ENCODE measurements around the gene F8A1.
"Not testable (repeated sequence)": the region's sequence is repeated elsewhere in the genome, so short reads cannot be mapped to it uniquely, and the experiment has no call there.

F8A1 gene

GRCh38 chrX:154886069-154886788, at the start of gene F8A1:
TSS of gene F8A1 (plus strand) at chrX:154886355. CDS start at chrX:154886375, 20 bp downstream.
- not testable (repeated sequence) for DNase-seq

GRCh38 chrX:154840856-154841255, 45.3 kb upstream of the F8A1 start:
- peak; percentile 60 for DNase-seq

GRCh38 chrX:154850957-154851611, 35.1 kb upstream of the F8A1 start:
- no peak for DNase-seq

DNA sequence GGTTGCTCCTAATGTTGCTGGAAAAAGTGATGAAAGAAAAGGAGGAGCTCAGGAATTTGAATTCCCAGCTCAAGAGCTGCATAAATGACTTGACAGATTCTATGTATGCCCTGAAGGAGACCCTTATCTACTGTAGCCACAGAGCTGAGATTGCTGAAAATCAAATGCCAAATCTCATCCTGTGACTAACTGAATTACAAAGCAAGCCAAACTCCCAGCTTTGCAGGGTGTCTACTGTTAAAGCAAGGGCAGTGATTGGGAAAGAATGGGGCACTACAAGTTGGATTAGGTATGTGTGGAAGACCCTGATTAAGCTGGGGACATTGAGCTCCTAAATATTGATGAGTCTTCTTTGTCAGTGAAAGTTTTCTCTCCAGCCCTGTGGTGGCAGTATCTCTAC, 30.9 kb upstream of the F8A1 start:
- no peak for DNase-seq

- DNase-seq: not testable (repeated sequence)
Measured at GRCh38 chrX:154868522-154868921, 17.6 kb upstream of the F8A1 start.

DNA sequence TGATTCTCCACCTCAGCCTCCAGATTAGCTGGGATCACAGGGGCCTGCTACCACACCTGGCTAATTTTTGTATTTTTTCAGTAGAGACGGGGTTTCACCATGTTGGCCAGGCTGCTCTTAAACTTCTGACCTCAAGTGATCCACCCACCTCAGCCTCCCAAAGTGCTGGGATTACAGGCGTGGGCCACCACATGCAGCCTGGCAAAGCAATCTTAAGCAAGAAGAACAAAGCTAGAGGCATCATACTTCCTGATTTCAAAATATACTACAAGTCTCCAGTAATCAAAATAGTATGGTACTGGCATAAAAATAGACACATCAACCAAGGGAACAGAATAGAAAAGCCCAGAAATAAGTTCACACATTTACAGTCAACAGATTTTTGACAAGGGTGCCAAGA, 12.8 kb upstream of the F8A1 start:
- no peak for DNase-seq

DNA sequence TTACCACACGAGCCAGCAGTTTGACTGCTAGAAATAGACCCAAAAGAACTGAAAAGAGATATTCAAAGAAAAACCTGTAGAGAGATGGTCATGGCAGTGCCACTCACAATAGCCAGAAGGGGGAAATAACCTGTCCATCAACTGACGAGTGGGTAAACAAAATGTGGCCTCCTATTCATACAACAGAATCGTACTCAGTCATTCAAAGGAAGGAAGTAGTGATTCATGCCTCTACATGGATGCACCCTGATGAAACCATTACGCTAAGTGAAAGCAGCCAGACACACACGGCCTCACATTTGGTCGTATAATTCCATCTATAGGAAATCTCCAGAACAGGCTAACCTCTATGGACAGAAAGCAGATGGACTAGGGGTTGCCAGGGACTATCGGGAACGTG, 2.1 kb upstream of the F8A1 start:
- DNase-seq: not testable (repeated sequence)

GRCh38 chrX:154885057-154885456, 1.1 kb upstream of the F8A1 start:
- DNase-seq: not testable (repeated sequence)

DNA sequence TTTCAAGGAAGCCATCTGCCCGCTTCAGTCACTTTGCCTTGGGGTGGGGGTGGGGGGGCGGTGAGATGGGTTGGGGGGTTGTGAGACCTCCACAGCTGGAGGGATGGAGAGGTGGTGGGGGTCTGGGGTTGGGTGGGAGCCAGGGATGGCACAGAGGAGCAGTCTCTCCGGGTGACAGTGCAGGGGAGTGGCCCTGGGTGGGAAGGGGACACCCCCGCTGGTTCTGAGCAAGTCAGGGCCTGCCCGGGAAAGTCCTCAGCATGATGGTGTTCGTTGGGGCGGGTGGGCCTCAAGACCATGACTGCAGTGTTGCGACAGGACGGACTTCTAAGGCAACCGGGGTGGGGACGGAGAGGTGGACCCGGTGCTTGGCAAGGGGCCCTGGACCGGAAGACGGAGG, 606 bp upstream of the F8A1 start:
- not testable (repeated sequence) for DNase-seq

- DNase-seq: not testable (repeated sequence)
Measured at GRCh38 chrX:154886789-154887221, 650 bp downstream of the F8A1 start.

- DNase-seq: peak; percentile 0
Measured at GRCh38 chrX:154890990-154891639, 5.0 kb downstream of the F8A1 start.

DNA sequence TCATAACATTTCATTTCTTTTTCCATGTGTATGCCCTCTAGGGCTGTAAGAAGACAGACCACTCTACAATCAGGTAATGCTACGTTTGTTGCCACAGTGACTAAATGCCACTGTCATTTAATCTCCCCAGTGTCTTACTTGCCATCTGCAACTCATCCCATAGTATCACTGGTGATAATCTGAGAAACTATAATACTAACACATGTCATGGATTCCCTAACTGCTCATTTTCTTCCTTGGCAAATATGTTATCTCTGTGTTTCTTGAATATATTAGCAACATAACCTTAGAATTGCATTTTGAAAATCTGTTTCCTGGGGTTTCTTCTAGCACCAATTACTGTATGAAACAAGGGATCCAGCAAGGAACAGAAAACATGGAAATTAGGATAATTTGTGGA, 6.1 kb downstream of the F8A1 start:
- no peak for DNase-seq

DNA sequence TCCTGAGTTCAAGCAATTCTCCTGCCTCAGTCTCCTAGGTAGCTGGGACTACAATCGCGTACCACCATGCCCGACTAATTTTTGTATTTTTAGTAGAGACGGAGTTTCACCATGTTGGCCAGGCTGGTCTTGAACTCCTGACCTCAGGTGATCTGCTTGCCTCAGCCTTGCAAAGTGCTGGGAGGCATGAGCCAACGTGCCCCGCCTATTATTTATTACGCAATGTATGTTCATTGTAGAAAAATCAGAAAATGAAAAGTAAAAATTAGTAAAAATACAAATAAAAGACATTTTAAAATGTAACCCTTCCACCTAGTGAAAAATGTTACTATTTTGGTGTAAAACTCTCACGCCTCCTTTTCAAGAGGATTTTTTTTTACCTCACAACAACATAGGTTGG, 14.2 kb downstream of the F8A1 start:
- DNase-seq: no peak

- DNase-seq: no peak
Measured at GRCh38 chrX:154902408-154902807, 16.3 kb downstream of the F8A1 start.

DNA sequence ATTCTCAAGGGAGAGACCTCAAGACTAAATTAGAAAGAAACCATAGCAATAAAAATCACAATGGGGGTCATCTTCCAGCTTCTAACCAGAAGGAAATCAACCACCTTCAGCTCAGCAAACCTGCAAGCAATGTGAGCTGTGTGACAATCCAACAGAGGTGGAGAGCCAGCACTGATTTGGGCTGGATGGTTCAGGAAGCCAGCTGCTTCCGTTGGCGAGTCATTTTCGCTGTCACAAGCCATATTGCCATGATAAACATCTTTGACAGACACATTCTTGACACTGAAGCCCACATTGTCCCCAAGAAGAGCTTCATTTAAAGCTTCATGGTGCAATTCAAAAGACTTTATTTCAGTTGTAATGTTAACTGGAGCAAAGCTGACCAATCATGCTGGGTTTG, 22.7 kb downstream of the F8A1 start:
- DNase-seq: no peak

DNA sequence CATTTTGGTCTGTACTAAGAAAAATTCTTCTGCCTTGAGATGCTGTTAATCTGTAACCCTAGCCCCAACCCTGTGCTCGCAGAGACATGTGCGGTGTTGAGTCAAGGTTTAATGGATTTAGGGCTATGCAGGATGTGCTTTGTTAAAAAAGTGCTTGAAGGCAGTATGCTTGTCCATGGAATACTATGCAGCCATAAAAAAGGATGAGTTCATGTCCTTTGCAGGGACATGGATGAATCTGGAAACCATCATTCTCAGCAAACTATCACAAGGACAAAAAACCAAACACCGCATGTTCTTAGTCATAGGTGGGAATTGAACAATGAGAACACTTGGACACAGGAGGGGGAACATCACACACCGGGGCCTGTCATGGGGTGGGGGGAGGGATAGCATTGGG, 23.9 kb downstream of the F8A1 start:
- not testable (repeated sequence) for DNase-seq

- not testable (repeated sequence) for DNase-seq
Measured at GRCh38 chrX:154910528-154910927, 24.4 kb downstream of the F8A1 start.

DNA sequence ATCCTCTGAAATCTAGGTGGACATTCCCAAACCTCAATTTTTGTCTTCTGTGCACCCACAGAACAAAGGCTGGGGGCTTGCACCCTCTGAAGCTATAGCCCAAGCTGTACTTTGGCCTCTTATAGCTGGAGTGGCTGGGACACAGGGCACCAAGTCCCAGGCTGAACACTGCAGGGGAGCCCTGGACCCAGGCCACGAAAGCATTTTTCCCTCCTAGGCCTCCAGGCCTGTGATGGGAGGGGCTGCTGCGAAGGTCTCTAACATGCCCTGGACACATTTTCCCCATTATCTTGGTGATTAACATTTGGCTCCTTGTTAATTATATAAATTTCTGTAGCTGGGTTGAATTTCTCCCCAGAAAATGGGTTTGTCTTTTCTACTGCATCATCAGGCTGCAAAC, 27.9 kb downstream of the F8A1 start:
- DNase-seq: no peak

DNA sequence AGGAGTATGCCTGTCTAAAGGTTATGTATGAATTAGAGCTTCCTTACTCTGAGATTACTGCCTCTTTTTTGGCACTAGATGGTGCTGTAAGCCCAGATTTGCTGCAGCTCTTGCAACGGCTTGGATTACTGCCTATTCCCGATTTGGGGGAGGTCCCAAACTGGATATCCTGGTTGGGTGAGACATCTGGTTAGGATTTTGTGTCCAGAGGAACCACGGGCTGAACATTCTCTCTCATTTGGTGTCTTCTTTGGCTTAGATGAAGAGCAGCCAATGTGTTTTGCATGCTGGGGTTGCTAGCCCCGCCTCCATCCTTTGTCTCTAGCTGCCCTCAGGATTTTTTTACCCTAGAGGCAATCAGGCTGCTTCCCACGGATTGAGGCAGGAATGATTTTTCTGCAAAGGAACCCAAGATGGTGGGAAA, 31.9 kb downstream of the F8A1 start:
- peak; percentile 85 for DNase-seq

DNA sequence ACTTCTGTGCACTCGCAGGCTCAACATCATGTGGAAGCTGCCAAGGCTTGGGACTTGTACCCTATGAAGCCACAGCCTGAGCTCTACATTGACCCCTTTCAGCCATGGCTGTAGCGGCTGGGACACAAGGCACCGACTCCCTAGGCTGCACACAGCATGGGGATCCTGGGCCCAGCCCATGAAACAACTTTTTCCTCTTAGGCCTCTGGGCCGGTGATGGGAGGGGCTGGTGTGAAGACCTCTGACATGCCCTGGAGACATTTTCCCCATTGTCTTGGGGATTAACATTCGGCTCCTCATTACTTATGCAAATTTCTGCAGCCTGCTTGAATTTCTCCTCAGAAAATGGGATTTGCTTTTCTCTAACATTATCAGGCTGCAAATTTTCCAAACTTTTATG, 38.6 kb downstream of the F8A1 start:
- DNase-seq: not testable (repeated sequence)
